GM19351 (cell line): Measurements from ENCODE around the gene CASQ2.

Experiments used
- ATAC-seq: cut with Tn5 transposase; IDR thresholded peaks from one replicate; pipeline ENCODE4 v1.9.1; 2021; ENCODE audit warnings: mild to moderate bottlenecking, moderate library complexity; ENCODE audit not compliant: unreplicated experiment

CASQ2 gene

GRCh38 chr1:115768549-115768948 is at the start of gene CASQ2:
Gene CASQ2 (minus strand): TSS chr1:115768714. CDS start chr1:115768541, 173 bp downstream.
- ATAC-seq = no peak

- ATAC-seq = no peak
Measured at GRCh38 chr1:115815694-115816093, 47.2 kb upstream of the CASQ2 start.

GRCh38 chr1:115814685-115815398 is 46.3 kb upstream of the CASQ2 start:
- ATAC-seq = no peak

GRCh38 chr1:115813727-115814126 is 45.2 kb upstream of the CASQ2 start:
- no peak for ATAC-seq

- no peak for ATAC-seq
Measured at GRCh38 chr1:115811140-115811828, 42.8 kb upstream of the CASQ2 start.

- ATAC-seq = no peak
Measured at GRCh38 chr1:115810609-115811008, 42.1 kb upstream of the CASQ2 start.

GRCh38 chr1:115809847-115810246 is 41.3 kb upstream of the CASQ2 start:
- ATAC-seq = no peak

GRCh38 chr1:115809076-115809475 is 40.6 kb upstream of the CASQ2 start:
- ATAC-seq = no peak

- ATAC-seq = peak; percentile 48
Measured at GRCh38 chr1:115807723-115808122, 39.2 kb upstream of the CASQ2 start.

- ATAC-seq = no peak
Measured at GRCh38 chr1:115805597-115805996, 37.1 kb upstream of the CASQ2 start.

GRCh38 chr1:115802416-115802815 is 33.9 kb upstream of the CASQ2 start:
- ATAC-seq = no peak

GRCh38 chr1:115797486-115797885 is 29.0 kb upstream of the CASQ2 start:
- ATAC-seq = no peak

GRCh38 chr1:115796897-115797296 is 28.4 kb upstream of the CASQ2 start:
- ATAC-seq = no peak

- no peak for ATAC-seq
Measured at GRCh38 chr1:115796036-115796435, 27.5 kb upstream of the CASQ2 start.

GRCh38 chr1:115794976-115795639 is 26.6 kb upstream of the CASQ2 start:
- no peak for ATAC-seq

GRCh38 chr1:115793162-115793561 is 24.6 kb upstream of the CASQ2 start:
- no peak for ATAC-seq

GRCh38 chr1:115791816-115792215 is 23.3 kb upstream of the CASQ2 start:
- ATAC-seq = no peak

GRCh38 chr1:115790846-115791245 is 22.3 kb upstream of the CASQ2 start:
- no peak for ATAC-seq

- ATAC-seq = no peak
Measured at GRCh38 chr1:115790356-115790755, 21.8 kb upstream of the CASQ2 start.

GRCh38 chr1:115783311-115783710 is 14.8 kb upstream of the CASQ2 start:
- ATAC-seq = no peak

GRCh38 chr1:115782571-115783281 is 14.2 kb upstream of the CASQ2 start:
- no peak for ATAC-seq
